Activated CD4-positive, alpha-beta T cell treated with anti-CD3 and anti-CD28 coated beads, Interleukin-10, Interleukin-2, amounts not matched to agents 100 ng/mL and 50 ng/mL, durations not matched to agents 16 hours and 8 hours (primary cell): ENCODE measurements around the gene RIIAD1.
"Not testable (repeated sequence)": the region's sequence is repeated elsewhere in the genome, so short reads cannot be mapped to it uniquely, and the experiment has no call there.

ENCODE experiments used
- DNase-seq: peaks from one replicate; pipeline ENCODE4 v3.0.0-alpha.2; 2020

RIIAD1 gene

GRCh38 chr1:151720974-151721787, at the start of gene RIIAD1:
Gene RIIAD1, plus strand, starts transcription at chr1:151721522. Its CDS starts 15 bp downstream, at chr1:151721537.
- DNase-seq: peak; percentile 43

GRCh38 chr1:151673407-151673806, 47.9 kb upstream of the RIIAD1 start:
- no peak for DNase-seq

DNA sequence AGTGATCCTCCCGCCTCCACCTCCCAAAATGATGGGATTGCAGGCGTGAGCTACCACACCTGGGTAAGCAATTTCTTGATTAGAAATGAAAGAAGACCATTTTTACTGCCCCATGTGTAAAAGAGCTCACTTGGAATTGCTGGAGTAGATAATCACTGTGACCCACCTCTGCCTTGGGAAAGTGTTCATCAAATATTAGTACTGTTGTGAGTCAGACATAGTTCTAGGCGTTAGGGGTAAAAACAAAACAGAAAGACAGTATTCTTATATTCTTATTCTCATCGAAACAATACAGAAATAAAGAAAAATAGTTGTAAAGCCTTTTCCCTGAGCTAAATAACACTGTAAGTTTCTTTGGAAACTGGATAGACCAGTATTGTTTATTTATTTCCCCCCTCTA, 40.9 kb upstream of the RIIAD1 start:
- DNase-seq: no peak

DNA sequence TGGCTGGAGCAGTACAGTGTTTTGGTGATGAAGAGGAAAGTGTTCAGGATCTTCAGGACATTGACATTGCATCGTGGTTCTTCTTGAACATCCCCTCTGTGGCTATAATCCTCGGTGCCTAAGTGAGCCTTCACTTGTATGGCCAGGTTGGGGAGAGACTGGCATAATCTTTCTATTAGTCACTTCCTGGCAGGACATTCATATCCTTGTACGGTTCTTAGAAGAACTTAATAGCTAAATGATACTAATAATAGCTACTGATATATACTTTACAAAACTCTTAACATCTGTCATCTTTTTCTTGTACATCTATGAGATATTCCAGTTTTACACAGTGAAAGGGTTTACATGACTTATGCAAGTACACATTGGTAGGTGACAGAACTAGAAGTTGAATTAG, 40.5 kb upstream of the RIIAD1 start:
- DNase-seq: peak; percentile 22

DNA sequence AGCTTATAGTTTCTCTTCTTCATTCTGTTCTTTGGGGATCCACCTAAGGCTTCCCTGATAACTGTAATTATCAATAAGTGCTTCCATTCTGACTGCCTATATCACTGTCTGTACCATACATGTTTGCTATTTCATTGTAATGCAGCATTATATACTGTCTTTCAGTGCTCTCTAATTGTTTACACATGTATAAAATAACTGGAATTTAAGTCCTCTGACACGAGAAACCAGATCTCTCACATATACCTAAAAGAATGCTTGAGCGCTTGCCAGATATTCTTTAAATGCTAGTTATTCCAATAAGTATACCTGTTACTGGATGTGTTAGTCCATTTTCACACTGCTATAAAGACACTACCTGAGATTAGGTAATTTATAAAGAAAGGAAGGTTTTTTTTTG, 39.4 kb upstream of the RIIAD1 start:
- no peak for DNase-seq

- DNase-seq: not testable (repeated sequence)
Measured at GRCh38 chr1:151682901-151683300, 38.4 kb upstream of the RIIAD1 start.

- DNase-seq: no peak
Measured at GRCh38 chr1:151684128-151684527, 37.2 kb upstream of the RIIAD1 start.

DNA sequence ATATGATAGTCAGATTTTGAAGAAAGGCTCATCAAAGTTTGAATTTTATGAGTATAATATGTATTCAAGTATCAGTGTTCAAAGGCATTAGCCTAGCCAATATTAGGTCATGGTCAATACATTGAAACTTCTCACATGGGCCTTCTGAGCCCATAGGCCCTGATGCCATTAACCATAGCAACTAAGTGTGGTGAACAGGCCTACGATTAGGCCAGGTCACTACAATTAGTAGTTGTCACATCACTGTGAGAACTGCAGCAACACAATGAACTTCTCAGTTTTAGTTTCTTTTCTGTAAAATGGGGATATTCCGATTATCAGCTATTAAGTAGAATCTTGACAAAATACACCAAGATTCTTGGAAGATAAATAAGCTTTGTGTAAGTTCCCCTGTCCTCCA, 34.8 kb upstream of the RIIAD1 start:
- no peak for DNase-seq

DNA sequence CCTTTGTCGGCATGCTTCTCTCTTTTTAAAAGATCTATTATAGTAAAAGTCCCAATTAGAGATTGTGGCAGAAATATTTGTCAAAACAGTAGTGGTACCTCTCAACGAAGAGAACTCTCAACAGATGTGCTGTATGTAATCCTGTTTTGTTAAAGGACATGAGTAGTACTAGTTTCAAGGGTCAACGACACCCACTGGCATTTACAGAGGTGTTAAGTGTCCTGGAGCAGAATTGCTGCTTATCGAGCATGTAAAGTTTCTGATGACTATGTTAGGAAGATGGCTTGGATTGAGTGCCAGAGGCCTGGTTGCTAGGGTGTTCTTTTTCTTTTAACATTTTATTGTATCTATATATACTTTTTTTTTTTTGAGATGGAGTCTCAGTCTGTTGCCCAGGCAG, 31.8 kb upstream of the RIIAD1 start:
- no peak for DNase-seq

GRCh38 chr1:151692226-151692625, 29.1 kb upstream of the RIIAD1 start:
- DNase-seq: no peak

DNA sequence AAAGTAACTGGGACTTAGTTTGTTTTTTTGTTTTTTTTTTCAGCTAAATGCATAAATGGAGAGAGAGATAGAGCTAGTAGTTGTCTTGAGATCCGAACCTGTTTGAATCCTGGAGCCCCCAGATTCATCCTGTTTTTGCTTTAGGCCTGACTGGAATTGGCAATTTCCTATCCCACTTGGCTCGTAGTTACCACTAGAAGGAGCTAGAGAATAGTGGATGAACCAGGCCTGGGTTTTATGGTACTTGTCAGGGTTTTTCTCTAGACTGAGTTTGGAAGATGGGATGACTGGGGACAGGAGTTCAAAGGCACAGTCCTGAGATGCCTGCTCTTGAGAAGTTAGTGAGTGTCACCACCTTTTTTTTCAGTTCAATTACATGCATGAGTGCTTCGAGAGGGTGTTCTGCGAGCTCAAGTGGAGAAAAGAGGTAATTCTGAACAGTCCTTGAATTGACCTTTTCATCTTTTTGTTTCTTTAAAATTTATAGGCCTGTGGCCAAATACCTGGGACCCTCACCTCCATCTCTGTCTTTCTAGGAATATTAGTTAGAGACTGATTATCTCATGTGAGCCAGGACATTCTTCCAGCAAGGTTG, 28.2 kb upstream of the RIIAD1 start:
- no peak for DNase-seq

DNA sequence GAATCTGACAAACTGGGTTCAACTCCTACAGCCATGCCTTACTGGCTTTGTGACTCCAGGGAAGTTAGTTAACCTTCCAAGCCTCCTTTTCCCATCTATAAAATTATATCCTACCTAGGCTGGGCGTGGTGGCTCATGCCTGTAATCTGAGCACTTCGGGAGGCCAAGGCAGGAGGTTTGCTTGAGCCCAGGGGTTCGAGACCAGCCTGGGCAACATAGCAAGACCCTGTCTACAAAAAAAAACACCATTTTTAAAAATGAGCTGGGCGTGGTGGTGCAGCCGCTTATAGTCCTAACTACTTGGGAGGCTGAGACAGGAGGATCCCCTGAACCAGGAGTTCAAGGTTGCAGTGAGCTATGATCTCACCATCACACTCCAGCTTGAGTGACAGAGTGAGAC, 19.8 kb upstream of the RIIAD1 start:
- no peak for DNase-seq

- DNase-seq: no peak
Measured at GRCh38 chr1:151702936-151703335, 18.4 kb upstream of the RIIAD1 start.

DNA sequence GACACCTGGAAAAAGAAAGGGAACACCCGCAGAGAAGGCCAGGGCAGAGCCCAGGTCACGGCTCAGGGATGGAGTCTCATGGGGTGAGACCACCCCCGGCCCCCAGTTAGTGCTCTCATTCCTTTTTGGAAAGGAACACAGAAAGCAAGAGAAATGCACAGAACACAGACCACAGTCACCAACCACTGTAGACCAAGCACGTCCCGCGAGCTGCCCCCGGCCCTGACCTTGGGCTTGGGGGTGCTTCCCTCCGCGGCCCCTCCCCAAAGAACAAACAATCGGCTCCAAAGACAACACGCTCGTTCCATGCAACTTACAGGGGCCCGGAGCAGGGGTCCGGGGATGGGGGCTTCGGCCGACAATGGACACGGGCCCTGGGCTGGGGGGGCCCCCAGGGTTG, 17.5 kb upstream of the RIIAD1 start:
- DNase-seq: no peak

- no peak for DNase-seq
Measured at GRCh38 chr1:151704246-151704645, 17.1 kb upstream of the RIIAD1 start.

GRCh38 chr1:151705146-151705545, 16.2 kb upstream of the RIIAD1 start:
- no peak for DNase-seq

GRCh38 chr1:151705753-151706463, 15.4 kb upstream of the RIIAD1 start:
- no peak for DNase-seq

- DNase-seq: no peak
Measured at GRCh38 chr1:151706464-151707415, 14.6 kb upstream of the RIIAD1 start.

GRCh38 chr1:151707541-151708065, 13.7 kb upstream of the RIIAD1 start:
- DNase-seq: no peak

DNA sequence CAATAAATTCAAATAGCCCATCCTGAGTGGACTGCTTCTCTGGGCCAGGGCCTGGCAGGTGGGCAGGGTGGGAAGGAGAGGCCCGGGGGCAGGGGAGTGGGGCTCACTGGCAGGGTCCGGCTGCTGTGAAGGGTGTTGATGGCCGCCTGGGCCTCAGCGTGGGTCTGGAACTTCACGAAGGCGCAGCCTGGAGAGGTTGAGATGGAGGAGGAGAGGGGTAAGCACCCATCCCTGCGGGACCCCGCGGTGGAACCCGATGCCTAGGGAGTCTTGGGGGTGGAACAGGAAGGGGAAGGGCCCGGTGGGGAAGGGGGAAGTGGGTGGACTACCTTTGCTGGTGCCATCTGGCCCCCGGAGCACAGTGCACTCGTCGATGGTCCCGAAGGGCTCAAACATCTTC, 12.4 kb upstream of the RIIAD1 start:
- DNase-seq: no peak

DNA sequence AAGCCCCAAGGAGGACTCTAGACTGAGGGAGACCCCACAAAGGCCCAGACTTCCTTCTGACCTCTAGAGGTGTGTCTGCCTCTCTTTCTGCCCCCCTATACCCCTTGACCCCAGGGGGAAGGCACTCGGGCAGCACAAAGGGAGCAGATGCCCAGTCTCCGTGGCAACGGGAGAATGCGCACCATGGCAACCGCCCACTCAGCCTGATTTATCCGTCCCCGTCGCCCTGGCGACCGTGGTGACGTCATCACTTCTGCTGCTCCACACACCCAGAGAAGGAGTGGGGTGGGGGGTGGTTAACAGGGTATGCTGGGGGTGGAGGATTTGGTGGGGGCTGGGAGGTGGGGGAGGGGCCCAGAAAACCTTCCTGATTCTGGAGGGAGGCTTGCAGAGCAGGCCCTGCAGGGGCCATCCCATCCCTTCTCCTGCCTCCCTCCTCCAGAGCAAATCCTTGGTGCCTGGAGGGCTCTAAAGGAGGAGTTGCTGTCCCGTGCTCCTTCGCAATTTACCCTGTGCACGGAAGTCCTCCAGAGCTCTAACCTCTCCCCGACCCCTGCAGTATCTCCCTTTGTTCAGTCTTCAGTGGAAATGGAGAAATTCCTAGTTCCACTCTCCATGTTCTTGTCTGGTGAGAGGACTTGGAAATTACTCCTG, 11.0 kb upstream of the RIIAD1 start:
- peak; percentile 42 for DNase-seq
